ENCODE measurements around the gene TASOR.

DNA sequence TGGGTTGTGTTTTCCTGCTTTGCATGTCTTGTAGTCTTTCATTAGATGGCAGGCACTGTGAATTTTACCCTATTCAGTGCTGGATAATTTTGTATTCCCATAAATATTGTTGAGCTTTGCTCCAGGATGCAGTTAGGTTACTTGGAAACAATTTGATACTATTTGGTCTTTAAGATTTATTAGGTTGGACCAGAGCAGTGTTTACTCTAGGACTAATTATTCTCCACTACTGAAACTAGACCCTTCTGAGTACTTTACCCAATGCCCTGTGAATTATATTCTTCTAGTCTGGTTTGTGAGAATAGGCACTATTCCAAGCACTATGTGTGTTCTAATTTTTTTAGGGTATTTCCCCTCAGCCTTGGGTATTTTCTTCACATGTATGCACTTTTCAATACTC lies 37.8 kb upstream of the TASOR start:
- TF ChIP-seq CTCF (IDR thresholded peaks at IDR 0.05; ENCODE audit: control extremely low read depth in 1 of 3, insufficient read depth in 1 of 3, low read depth in 1 of 3, low read length in 3 of 3) = no peak
- TF ChIP-seq BRCA1 (IDR thresholded peaks at IDR 0.05; ENCODE audit: low read depth, low read length) = no peak
- TF ChIP-seq POLR2A (IDR thresholded peaks at IDR 0.05; ENCODE audit: control extremely low read depth in 1 of 2, low read depth in 2 of 2, low read length in 2 of 2) = no peak
- no peak for TF ChIP-seq CHD2 (IDR thresholded peaks at IDR 0.05; ENCODE audit: low read length)
- TF ChIP-seq POLR2AphosphoS5 (IDR thresholded peaks at IDR 0.05; ENCODE audit: low read depth, low read length) = no peak
- no peak for TF ChIP-seq BCL11A (IDR thresholded peaks at IDR 0.05; ENCODE audit: low read depth in 2 of 2, low read length in 2 of 2)
- TF ChIP-seq TAF1 (IDR thresholded peaks at IDR 0.05; ENCODE audit: low read depth, low read length) = no peak
- TF ChIP-seq TCF12 (IDR thresholded peaks at IDR 0.05; ENCODE audit: low read depth, low read length) = no peak
- no peak for TF ChIP-seq USF2 (IDR thresholded peaks at IDR 0.05; ENCODE audit: low read length)
- TF ChIP-seq RAD21 (IDR thresholded peaks at IDR 0.05 in 1 of 2, conservative IDR thresholded peaks at IDR 0.05 in 1 of 2; ENCODE audit: low read depth in 2 of 2, low read length in 2 of 2) = no peak
- TF ChIP-seq, protein P1, sequence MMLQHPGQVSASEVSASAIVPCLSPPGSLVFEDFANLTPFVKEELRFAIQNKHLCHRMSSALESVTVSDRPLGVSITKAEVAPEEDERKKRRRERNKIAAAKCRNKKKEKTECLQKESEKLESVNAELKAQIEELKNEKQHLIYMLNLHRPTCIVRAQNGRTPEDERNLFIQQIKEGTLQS (IDR thresholded peaks at IDR 0.05; ENCODE audit: insufficient read depth, low read depth, low read length) = no peak

Data from H1 (cell line).